Activated CD8-positive, alpha-beta T cell treated with anti-CD3 and anti-CD28 coated beads, Interleukin-2, amount 10 ng/mL, durations not matched to agents 7 days and 5 days (primary cell): ENCODE data around the gene PIH1D1. TPM values are rescaled to one million over a fixed set of nuclear protein-coding genes. Genes with fewer than 3 reads are reported as not detected.

Experiments used
- ATAC-seq: fragments of 150-1000 bp; cut with Tn5 transposase; one replicate; pipeline ENCODE4 v1.10.0; 2021; ENCODE audit warnings: moderate library complexity
- CTCF ChIA-PET: fragments of 350-600 bp; sonication (Branson Sonifier 250); formaldehyde crosslinking; loops from one replicate; lab custom pipeline; 2021; ENCODE audit warnings: antibody characterized with exemption; lab: Charles Lee
- POLR2A ChIA-PET: fragments of 350-600 bp; sonication (Branson Sonifier 250); formaldehyde crosslinking; loops from one replicate; lab custom pipeline; 2021; ENCODE audit warnings: antibody characterized with exemption; lab: Charles Lee
- DNase-seq: peaks from one replicate; pipeline ENCODE4 v3.0.0-alpha.2; 2020
- H3K27ac Mint-ChIP-seq: one replicate; pipeline ENCODE4 v1.8.0; 2021; ENCODE audit warnings: mild to moderate bottlenecking, mixed read lengths
- H3K27me3 Mint-ChIP-seq: one replicate; pipeline ENCODE4 v1.8.0; 2021; ENCODE audit warnings: low read depth, mixed read lengths
- H3K36me3 Mint-ChIP-seq: one replicate; pipeline ENCODE4 v1.8.0; 2021; ENCODE audit warnings: low read depth, mixed read lengths
- H3K4me1 Mint-ChIP-seq: one replicate; pipeline ENCODE4 v1.8.0; 2021; ENCODE audit warnings: low read depth, mixed read lengths
- H3K4me3 Mint-ChIP-seq: one replicate; pipeline ENCODE4 v1.8.0; 2021; ENCODE audit warnings: mild to moderate bottlenecking, mixed read lengths
- H3K9me3 Mint-ChIP-seq: one replicate; pipeline ENCODE4 v1.8.0; 2022; ENCODE audit warnings: mixed read lengths; ENCODE audit not compliant: insufficient read depth
- total RNA-seq, 2 experiments: library from RNA; stranded (reverse); gene quantifications; one replicate each; pipeline ENCODE4 v1.2.3, GENCODE V29; 2021

PIH1D1 gene
- total RNA-seq, 2 experiments from 2014 or later = 128 to 129 TPM

DNA sequence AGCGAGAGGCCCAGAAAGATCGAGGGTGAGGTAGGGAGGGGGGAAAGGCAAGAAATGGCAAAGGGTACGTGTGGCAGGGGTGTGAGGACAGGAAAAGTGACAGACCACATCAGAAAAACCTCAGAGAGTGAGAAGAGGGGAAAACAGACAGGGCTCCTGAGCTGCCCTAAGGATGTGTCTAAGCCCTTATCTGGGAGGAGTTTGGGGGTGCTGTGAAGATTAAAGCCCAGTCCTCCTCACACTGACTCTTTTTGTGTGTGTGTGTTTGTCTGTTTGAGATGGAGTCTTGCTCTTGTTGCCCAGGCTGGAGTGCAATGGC, 27.7 kb downstream of the PIH1D1 start:
- peak overlapping the region; percentile 52 for H3K4me3 Mint-ChIP-seq
- no peaks in the 10 kb centered on the region for H3K9me3 Mint-ChIP-seq
- peak overlapping the region; percentile 21 for H3K27ac Mint-ChIP-seq
- peaks cover 70% of the 10 kb centered on the region for H3K4me1 Mint-ChIP-seq
- ChIA-PET CTCF (interaction anchor here (0.8 to 1.8 kb wide), 4 partner anchors 10 to 88 kb away, joined by 3 to 8 read pairs (median 3); partner anchors contain the start of gene CD37), POLR2A (interaction anchor here (0.9 to 1.2 kb wide), 2 partner anchors 10 to 15 kb away, joined by 3 read pairs; no protein-coding TSS in a partner anchor)
- DNase-seq = peak; percentile 50
- peak; percentile 53 for ATAC-seq
- H3K27me3 Mint-ChIP-seq = peaks cover 86% of the 10 kb centered on the region
- peaks cover 3% of the 10 kb centered on the region for H3K36me3 Mint-ChIP-seq

DNA sequence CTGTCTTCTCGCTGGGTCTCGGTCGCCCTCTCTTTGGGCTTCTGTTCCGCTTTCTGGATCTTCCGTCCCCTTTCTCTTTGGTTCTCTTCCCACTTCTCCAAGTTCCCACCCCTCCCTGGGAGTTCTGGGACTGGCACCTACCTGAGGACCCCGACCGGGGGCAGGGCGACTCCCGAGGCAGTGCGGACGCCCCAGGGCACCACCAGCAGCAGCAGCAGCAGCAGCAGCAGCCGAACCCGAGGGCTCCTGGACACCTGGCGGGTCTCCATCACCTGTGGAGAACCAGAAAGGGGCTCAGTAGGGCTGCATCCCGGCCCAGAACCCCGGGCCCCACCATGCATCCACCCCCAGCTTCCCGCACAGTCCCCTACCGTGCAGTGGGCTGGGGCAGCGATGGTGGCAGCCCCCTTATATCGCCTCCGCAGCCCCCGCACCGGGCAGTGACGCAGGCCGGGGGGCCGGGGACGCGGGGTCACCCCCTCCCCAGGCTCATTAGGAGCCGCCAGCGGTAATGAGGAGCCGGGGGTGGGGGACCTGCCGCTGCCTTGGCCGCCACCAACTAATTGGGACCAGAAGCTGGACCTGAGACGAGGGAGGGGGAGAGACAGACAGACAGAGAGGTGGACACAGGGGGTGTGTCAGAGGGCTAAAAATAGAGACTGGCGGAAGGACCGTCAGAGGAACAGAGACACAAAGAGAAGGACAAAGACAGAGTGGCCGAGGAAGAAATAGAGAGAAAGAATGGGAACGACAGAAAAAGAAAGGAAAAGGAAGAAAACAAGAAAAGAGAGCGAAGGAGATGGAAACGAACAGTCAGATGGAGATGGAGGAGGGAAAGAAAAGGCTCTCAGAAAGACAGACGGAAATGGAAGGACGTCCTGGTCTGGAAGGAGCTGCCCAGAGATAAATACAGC, 28.3 kb downstream of the PIH1D1 start, which contains the start of gene PTH2:
Gene PTH2 (minus strand): TSS at position 371 of the 914 bp plus-strand sequence. CDS start 102 bp downstream, at position 269.
- Mint-ChIP-seq H3K9me3 (no peaks in the 10 kb centered on the region), H3K4me1 (peaks cover 65% of the 10 kb centered on the region)
- CTCF ChIA-PET = interaction anchor here (0.8 to 3.4 kb wide), 6 partner anchors 10 to 88 kb away, joined by 3 to 9 read pairs (median 6); partner anchors contain the start of gene CD37

DNA sequence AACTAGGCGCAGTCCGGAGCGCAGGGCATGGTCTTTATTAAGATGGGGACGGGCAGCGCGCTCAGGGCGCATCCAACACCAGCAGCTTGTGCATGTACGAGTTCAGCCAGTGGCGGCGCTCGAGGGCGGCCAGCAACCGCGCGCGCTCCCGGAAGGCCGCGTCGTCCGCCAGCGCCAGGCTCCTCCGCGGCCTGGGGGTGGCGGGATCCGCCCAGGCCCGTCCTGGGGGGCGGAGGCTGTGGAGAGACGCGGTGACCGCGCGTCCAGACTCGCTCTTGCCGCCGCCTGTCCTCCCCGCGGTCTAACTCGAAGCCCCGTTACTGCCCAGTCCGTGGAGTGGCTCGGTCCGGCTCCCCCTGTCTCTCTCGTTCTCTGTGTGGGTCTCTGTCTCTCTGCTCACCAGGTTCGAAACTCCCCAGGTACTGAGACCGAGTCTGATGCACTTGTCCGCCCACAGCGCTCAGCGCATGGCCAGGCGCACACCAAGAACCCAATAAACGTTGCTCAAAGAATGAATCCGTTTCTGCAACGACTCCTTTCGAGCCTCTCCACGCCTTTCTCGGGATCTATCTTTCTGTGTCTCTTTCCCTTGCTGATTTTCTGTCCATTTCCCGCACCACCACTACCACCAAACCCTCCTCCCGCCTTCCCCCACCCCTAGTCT, 29.1 kb downstream of the PIH1D1 start:
- Mint-ChIP-seq H3K4me3 (peak overlapping the region; percentile 61), H3K4me1 (peaks cover 58% of the 10 kb centered on the region), H3K36me3 (peaks cover 3% of the 10 kb centered on the region), H3K27me3 (peaks cover 85% of the 10 kb centered on the region), H3K9me3 (no peaks in the 10 kb centered on the region), H3K27ac (peak overlapping the region; percentile 58)
- ChIA-PET POLR2A (no interaction called here), CTCF (interaction anchor here (0.8 to 3.4 kb wide), 7 partner anchors 9 to 51 kb away, joined by 3 to 15 read pairs (median 4); no protein-coding TSS in a partner anchor)
- DNase-seq (peak; percentile 75), ATAC-seq (peak; percentile 65)

More for the DNA sequence above, 28.3 kb downstream of the PIH1D1 start, which contains the start of gene PTH2:
- Mint-ChIP-seq H3K36me3 (peaks cover 3% of the 10 kb centered on the region), H3K4me3 (peak within 1 kb of the TSS; percentile 61), H3K27me3 (peaks cover 85% of the 10 kb centered on the region), H3K27ac (peak within 1 kb of the TSS; percentile 58)
- POLR2A ChIA-PET = interaction anchor here (0.9 to 1.2 kb wide), 2 partner anchors 11 to 14 kb away, joined by 3 read pairs; no protein-coding TSS in a partner anchor
- ATAC-seq (peak; percentile 3), DNase-seq (no peak)

DNA sequence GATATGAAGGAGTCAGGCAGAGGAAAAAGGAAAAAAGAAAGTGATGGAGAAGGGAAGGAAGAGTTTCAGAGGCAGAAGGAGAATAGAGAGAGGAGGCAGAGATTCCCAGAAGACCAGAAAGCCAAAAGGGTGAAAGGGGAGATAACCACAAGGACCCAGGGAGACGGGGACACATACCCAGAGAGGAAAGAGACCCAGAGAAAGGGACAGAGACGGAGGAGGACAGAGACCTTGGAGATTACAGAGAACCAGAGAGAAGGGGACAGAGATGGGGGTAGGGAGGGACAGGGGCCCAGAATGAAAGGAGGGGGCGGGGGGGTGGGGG, 29.8 kb downstream of the PIH1D1 start:
- Mint-ChIP-seq H3K27me3 (peaks cover 83% of the 10 kb centered on the region), H3K4me1 (peaks cover 55% of the 10 kb centered on the region), H3K27ac (no peak overlapping the region), H3K36me3 (peaks cover 3% of the 10 kb centered on the region), H3K4me3 (no peak overlapping the region), H3K9me3 (no peaks in the 10 kb centered on the region)
- ATAC-seq (no peak), DNase-seq (no peak)
- POLR2A ChIA-PET = interaction anchor here (0.6 to 1.6 kb wide), 2 partner anchors 12 to 293 kb away, joined by 3 read pairs; no protein-coding TSS in a partner anchor
- CTCF ChIA-PET = interaction anchor here (0.8 to 3.4 kb wide), 8 partner anchors 8 to 51 kb away, joined by 3 to 15 read pairs (median 4); no protein-coding TSS in a partner anchor

DNA sequence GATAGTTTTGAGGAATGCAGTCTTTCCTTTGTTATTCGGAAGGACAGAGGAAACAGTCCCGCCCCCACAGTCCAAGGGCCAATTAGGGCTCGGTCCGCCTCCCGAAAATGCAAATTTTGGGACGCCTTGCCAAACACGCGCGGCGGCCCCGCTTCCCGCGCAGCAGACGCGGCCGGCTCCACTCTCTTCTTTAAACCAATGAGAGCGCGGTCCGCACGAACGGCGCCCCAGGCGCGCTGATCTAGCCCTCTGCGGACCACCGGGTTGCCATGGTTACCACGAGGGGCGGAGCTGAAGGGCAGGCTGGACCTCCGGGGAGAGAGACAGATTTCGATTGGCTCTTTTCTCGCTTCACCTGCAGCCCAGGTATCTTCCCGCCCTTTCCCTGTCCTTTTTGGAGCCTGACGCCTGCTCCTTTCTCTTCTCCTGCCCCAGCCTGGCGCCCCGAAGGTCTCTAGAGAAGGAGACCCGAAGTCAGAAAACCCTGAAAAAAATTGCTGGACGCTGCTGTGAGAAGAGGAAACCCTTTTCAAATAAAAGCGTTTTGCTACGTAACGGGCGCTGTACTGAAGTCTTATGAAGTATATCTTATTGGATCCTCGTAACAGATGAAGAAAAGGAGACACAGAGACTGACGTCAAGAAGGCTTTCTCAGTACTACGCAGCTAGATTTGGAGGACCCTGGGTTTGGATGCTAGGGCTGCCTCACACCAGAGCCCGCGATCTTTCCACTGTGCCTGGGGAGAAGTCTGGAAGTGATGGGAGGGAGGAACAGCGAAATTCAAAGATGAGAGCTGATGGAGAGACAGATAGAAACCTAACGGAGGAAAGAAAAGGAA, 30.4 kb downstream of the PIH1D1 start:
- DNase-seq (peak; percentile 55), ATAC-seq (peak; percentile 12)
- Mint-ChIP-seq H3K9me3 (no peaks in the 10 kb centered on the region), H3K27me3 (peaks cover 77% of the 10 kb centered on the region), H3K36me3 (peaks cover 3% of the 10 kb centered on the region), H3K4me1 (peaks cover 49% of the 10 kb centered on the region), H3K4me3 (peak overlapping the region; percentile 26), H3K27ac (no peak overlapping the region)
- ChIA-PET POLR2A (interaction anchor here (0.6 to 1.6 kb wide), 3 partner anchors 11 to 293 kb away, joined by 3 read pairs; no protein-coding TSS in a partner anchor), CTCF (interaction anchor here (1.3 to 3.4 kb wide), 6 partner anchors 9 to 52 kb away, joined by 3 to 15 read pairs (median 4); no protein-coding TSS in a partner anchor)

DNA sequence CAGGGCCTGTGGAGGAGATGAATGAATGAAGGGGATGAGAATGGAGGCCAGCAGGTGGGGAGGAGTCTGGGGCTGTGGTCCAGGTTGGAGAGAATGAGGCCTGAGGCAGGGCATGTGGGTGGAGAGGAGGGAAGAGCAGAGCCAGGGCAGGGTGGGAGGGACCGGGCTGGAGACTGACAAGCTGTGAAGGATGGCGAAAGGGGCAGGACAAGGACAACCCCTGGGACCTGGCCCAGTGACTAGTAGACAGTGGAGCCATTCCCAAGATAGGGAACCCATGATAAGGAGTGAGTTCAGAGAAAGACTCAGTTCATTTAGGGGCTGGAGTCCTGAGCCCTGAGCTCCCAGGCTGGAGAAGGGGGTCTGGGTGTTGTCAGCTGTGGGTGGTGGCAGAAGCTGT, 31.4 kb downstream of the PIH1D1 start:
- ATAC-seq (no peak), DNase-seq (no peak)
- H3K27me3 Mint-ChIP-seq = peaks cover 70% of the 10 kb centered on the region
- CTCF ChIA-PET = interaction anchor here (0.6 to 3.4 kb wide), 5 partner anchors 10 to 154 kb away, joined by 3 to 15 read pairs (median 4); no protein-coding TSS in a partner anchor
- POLR2A ChIA-PET = interaction anchor here (0.7 kb wide), 1 partner anchor 29 kb away, joined by 3 read pairs; no protein-coding TSS in a partner anchor
- no peak overlapping the region for H3K27ac Mint-ChIP-seq
- no peak overlapping the region for H3K4me3 Mint-ChIP-seq
- H3K9me3 Mint-ChIP-seq = no peaks in the 10 kb centered on the region
- H3K36me3 Mint-ChIP-seq = peaks cover 3% of the 10 kb centered on the region
- H3K4me1 Mint-ChIP-seq = peaks cover 41% of the 10 kb centered on the region

DNA sequence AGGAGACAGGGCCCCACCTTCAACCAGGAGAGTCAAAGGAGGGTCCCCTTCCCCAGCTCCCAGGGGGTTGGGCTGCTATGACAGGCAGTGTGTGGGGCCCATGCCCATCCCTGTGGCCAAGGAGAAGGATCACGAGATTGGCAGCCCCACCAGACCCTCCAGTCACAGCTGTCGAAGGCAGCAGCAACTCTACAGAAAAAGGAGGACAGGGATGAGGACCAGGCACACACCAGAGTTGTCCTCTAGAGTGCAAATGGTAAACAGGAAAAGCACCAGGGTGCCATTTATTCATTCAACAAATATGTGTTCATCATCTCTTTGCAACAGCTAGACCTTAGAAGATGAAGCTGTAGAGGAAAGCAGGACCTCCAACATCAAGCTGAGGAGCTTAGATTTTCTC, 32.4 kb downstream of the PIH1D1 start:
- H3K4me1 Mint-ChIP-seq = peaks cover 34% of the 10 kb centered on the region
- ChIA-PET CTCF (interaction anchor here (0.6 to 1.6 kb wide), 3 partner anchors 9 to 95 kb away, joined by 3 read pairs; no protein-coding TSS in a partner anchor), POLR2A (interaction anchor here (1.4 kb wide), 1 partner anchor 32 kb away, joined by 4 read pairs; the partner anchor contains the start of gene PIH1D1)
- no peak for ATAC-seq
- no peak overlapping the region for H3K4me3 Mint-ChIP-seq
- no peak for DNase-seq
- H3K36me3 Mint-ChIP-seq = peaks cover 3% of the 10 kb centered on the region
- no peaks in the 10 kb centered on the region for H3K9me3 Mint-ChIP-seq
- H3K27me3 Mint-ChIP-seq = peaks cover 65% of the 10 kb centered on the region
- H3K27ac Mint-ChIP-seq = no peak overlapping the region

DNA sequence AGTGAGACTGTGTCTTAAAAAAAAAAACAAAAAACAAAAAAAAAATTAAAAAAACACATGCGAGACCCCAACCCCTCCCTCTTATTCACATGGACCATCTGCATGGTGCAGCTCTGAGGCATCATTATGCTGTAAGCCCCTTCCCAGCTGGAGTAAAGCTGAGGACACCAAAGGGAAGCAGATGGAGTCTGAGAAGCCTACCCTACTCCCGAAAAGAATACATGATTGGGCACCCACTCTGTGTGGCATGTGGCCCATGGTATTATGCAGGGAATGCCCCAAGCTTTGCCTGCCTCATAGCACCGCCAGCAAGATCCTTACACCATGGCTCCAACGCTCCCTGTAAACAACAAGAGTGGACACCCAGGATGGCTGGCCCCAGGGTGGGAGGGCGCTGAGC, 33.1 kb downstream of the PIH1D1 start:
- no peak for DNase-seq
- no peak overlapping the region for H3K27ac Mint-ChIP-seq
- H3K4me3 Mint-ChIP-seq = no peak overlapping the region
- H3K4me1 Mint-ChIP-seq = peaks cover 27% of the 10 kb centered on the region
- H3K27me3 Mint-ChIP-seq = peaks cover 58% of the 10 kb centered on the region
- no peak for ATAC-seq
- ChIA-PET CTCF (interaction anchor here (0.6 to 1.6 kb wide), 4 partner anchors 8 to 94 kb away, joined by 3 to 7 read pairs (median 3); no protein-coding TSS in a partner anchor), POLR2A (interaction anchor here (1.4 kb wide), 1 partner anchor 33 kb away, joined by 4 read pairs; the partner anchor contains the start of gene PIH1D1)
- peaks cover 3% of the 10 kb centered on the region for H3K36me3 Mint-ChIP-seq
- no peaks in the 10 kb centered on the region for H3K9me3 Mint-ChIP-seq

DNA sequence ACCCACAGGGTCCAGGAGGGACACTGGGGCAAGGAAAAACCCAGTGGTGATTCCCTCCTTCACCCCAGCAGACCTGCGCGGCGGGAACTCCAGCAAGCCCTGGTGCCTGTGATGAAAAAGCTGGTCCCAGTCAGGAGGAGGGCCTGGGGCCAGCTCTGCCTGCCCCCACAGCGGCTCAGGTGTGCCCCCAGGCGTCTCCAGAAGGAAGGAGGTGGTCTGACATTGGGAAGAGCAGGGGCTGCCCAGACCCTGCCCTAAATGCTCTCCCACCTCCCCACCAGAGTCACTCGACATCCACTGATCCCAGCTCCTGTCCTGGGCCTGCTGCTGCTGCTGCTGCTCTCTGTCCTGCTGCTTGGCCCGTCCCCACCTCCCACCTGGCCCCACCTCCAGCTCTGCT, 34.5 kb downstream of the PIH1D1 start:
- no peak for DNase-seq
- Mint-ChIP-seq H3K4me1 (peaks cover 21% of the 10 kb centered on the region), H3K27me3 (peaks cover 52% of the 10 kb centered on the region), H3K36me3 (peaks cover 2% of the 10 kb centered on the region), H3K27ac (no peak overlapping the region), H3K9me3 (no peaks in the 10 kb centered on the region), H3K4me3 (no peak overlapping the region)
- POLR2A ChIA-PET = no interaction called here
- CTCF ChIA-PET = interaction anchor here (0.8 kb wide), 1 partner anchor 26 kb away, joined by 5 read pairs; no protein-coding TSS in a partner anchor
- no peak for ATAC-seq

DNA sequence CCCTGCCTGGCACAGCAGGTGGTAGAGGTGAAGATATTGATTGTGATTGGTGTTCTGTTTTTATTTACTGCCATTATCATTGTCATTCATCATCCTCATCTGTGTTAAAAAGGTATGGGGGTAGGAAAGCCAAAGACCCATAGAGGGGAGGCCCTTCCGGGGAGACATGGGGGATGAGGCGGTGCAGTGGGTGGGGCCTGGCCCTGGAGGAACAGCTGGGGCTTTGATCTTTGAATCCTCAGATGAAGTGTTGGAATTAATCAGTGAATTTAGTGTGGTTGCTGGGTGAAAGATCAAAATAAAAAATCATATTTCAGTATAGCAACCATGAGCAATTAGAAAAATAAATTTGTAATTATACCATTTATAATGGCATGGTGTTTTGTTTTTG, 35.8 kb downstream of the PIH1D1 start:
- Mint-ChIP-seq H3K9me3 (no peaks in the 10 kb centered on the region), H3K4me1 (peaks cover 22% of the 10 kb centered on the region), H3K27me3 (peaks cover 40% of the 10 kb centered on the region), H3K4me3 (no peak overlapping the region), H3K36me3 (no peaks in the 10 kb centered on the region), H3K27ac (no peak overlapping the region)
- POLR2A ChIA-PET = no interaction called here
- CTCF ChIA-PET = no interaction called here
- DNase-seq (no peak), ATAC-seq (no peak)
